HepG2 (cell line): Measurements from ENCODE around the gene USP10. TPM values are rescaled to one million over a fixed set of nuclear protein-coding genes. Genes with fewer than 3 reads are reported as not detected.
A peak's percentile ranks its signal among the peaks of the same experiment; 100 is the strongest.

ENCODE experiments used
- CTCF ChIP-seq: sonication (generic); formaldehyde crosslinking; IDR thresholded peaks from 2 replicates; pipeline ENCODE4 v1.5.0; 2020; ENCODE audit warnings: mild to moderate bottlenecking, missing genetic modification reagents, moderate library complexity
- ELF3 ChIP-seq: IDR thresholded peaks from 2 replicates; pipeline ENCODE4 v1.6.1; 2016; ENCODE audit warnings: missing genetic modification reagents, missing compliant biosample characterization
- FOXA3 ChIP-seq: IDR thresholded peaks from 2 replicates; pipeline ENCODE4 v1.6.1; 2016; ENCODE audit warnings: missing genetic modification reagents, missing compliant biosample characterization
- HNF1B ChIP-seq: sonication (generic); formaldehyde crosslinking; IDR thresholded peaks from 2 replicates; pipeline ENCODE4 v1.5.1; 2020; ENCODE audit warnings: mild to moderate bottlenecking, moderate library complexity, missing genetic modification reagents
- KDM3A ChIP-seq: IDR thresholded peaks from 2 replicates; pipeline ENCODE4 v1.6.1; 2018; ENCODE audit warnings: low read depth, missing compliant biosample characterization
- MAFF ChIP-seq: IDR thresholded peaks from 2 replicates; pipeline ENCODE4 v1.6.1; 2011; ENCODE audit warnings: low read depth, low read length, improper control_type of control experiment
- MTERF4 ChIP-seq: sonication (generic); formaldehyde crosslinking; IDR thresholded peaks from 2 replicates; pipeline ENCODE4 v1.8.0; 2023; ENCODE audit warnings: mild to moderate bottlenecking, missing genetic modification reagents
- NCOA1 ChIP-seq: sonication (generic); formaldehyde crosslinking; IDR thresholded peaks from 2 replicates; pipeline ENCODE4 v1.9.0; 2021; ENCODE audit warnings: missing genetic modification reagents
- NFYB ChIP-seq: sonication (generic); formaldehyde crosslinking; IDR thresholded peaks from 2 replicates; pipeline ENCODE4 v1.4.0; 2020; ENCODE audit warnings: missing genetic modification reagents
- RBM22 ChIP-seq: fragments of 200-400 bp; formaldehyde crosslinking; optimal IDR thresholded peaks from 2 replicates; pipeline ENCODE3; 2017; ENCODE audit warnings: mild to moderate bottlenecking, low read length, moderate library complexity
- RORA ChIP-seq: sonication (generic); formaldehyde crosslinking; IDR thresholded peaks from 2 replicates; pipeline ENCODE4 v1.5.0; 2020; ENCODE audit warnings: mild to moderate bottlenecking, missing genetic modification reagents, moderate library complexity
- SMC3 ChIP-seq: IDR thresholded peaks from 2 replicates; pipeline ENCODE4 v1.6.1; 2011; ENCODE audit warnings: low read length, improper control_type of control experiment
- THAP7 ChIP-seq: sonication (generic); formaldehyde crosslinking; IDR thresholded peaks from 2 replicates; pipeline ENCODE4 v1.8.1; 2023; ENCODE audit warnings: mild to moderate bottlenecking, missing genetic modification reagents
- ZMAT3 ChIP-seq: sonication (generic); formaldehyde crosslinking; conservative IDR thresholded peaks from 2 replicates; pipeline ENCODE4 v1.7.0; 2021; ENCODE audit warnings: missing genetic modification reagents
- ZMYM4 ChIP-seq: sonication (generic); formaldehyde crosslinking; IDR thresholded peaks from 2 replicates; pipeline ENCODE4 v1.8.1; 2023; ENCODE audit warnings: mild to moderate bottlenecking, missing genetic modification reagents
- ZNF430 ChIP-seq: sonication (generic); formaldehyde crosslinking; IDR thresholded peaks from 2 replicates; pipeline ENCODE4 v1.9.0; 2021; ENCODE audit warnings: mild to moderate bottlenecking, missing genetic modification reagents
- ZNF451 ChIP-seq: sonication (generic); formaldehyde crosslinking; IDR thresholded peaks from 2 replicates; pipeline ENCODE4 v1.5.0; 2020; ENCODE audit warnings: mild to moderate bottlenecking, missing genetic modification reagents
- ZNF512B ChIP-seq: sonication (generic); formaldehyde crosslinking; IDR thresholded peaks from 2 replicates; pipeline ENCODE4 v1.5.1; 2020; ENCODE audit warnings: missing genetic modification reagents, mild to moderate bottlenecking, borderline replicate concordance
- ZNF580 ChIP-seq: IDR thresholded peaks from 2 replicates; pipeline ENCODE4 v1.6.1; 2016; ENCODE audit warnings: low read depth, borderline replicate concordance
- ZNF616 ChIP-seq: sonication (generic); formaldehyde crosslinking; IDR thresholded peaks from 2 replicates; pipeline ENCODE4 v1.5.0; 2020; ENCODE audit warnings: low read depth, mild to moderate bottlenecking, missing genetic modification reagents
- ZNF709 ChIP-seq: sonication (generic); formaldehyde crosslinking; IDR thresholded peaks from 2 replicates; pipeline ENCODE4 v1.5.0; 2020; ENCODE audit warnings: mild to moderate bottlenecking, missing genetic modification reagents
- ZSCAN12 ChIP-seq: sonication (generic); formaldehyde crosslinking; IDR thresholded peaks from 2 replicates; pipeline ENCODE4 v1.9.0; 2021; ENCODE audit warnings: mild to moderate bottlenecking, missing genetic modification reagents
- polyA plus RNA-seq, 8 experiments: library from polyadenylated mRNA; depleted of rRNA in 3 of 8; stranded (reverse) in 7 of 8; unstranded in 1 of 8; fragments of >200 nt; fragmentation: Illumina TruSeq in 4 of 8; extraction: Trizol in 4 of 8; gene quantifications; 2 replicates each; pipeline versions ENCODE4 v1.2.1 to v1.2.3, GENCODE V29; 2011 to 2016; ENCODE audit warnings: low read depth in 4 of 8, missing spikeins in 1 of 8, mixed read lengths in 1 of 8; ENCODE audit not compliant: insufficient read depth in 1 of 8
- total RNA-seq, 5 experiments: library from RNA; depleted of rRNA; stranded (reverse); fragments of >200 nt; fragmentation: Illumina TruSeq; extraction: Trizol; gene quantifications; 2 replicates each; pipeline ENCODE4 v1.2.3, GENCODE V29; 2016; ENCODE audit warnings: low read depth in 1 of 5

Gene USP10
- total and polyA plus RNA-seq, 2 of the 13 experiments (the other 11 are each of a cell fraction or from before 2014, with no cell fraction given): 79.1 to 122 TPM

GRCh38 chr16:84726079-84726668 is 26.4 kb downstream of the USP10 start (continued):
- 0 out of 2 replicates have a peak, but pooled peaks have one; percentile 13 for TF ChIP-seq HNF1B (CRISPR knock-in tag)
- TF ChIP-seq THAP7 (CRISPR knock-in tag): peak; percentile 54; the same call in 1 of the 2 replicates
- TF ChIP-seq ZNF580 (CRISPR knock-in tag): peak; percentile 12; the same call in 1 of the 2 replicates
- 0 out of 2 replicates have a peak, but pooled peaks have one; percentile 58 for TF ChIP-seq NCOA1
- TF ChIP-seq ZNF451: no peak
- TF ChIP-seq KDM3A (CRISPR knock-in tag): peak; percentile 62
- TF ChIP-seq ZNF616 (CRISPR knock-in tag): no peak
- no peak for TF ChIP-seq RORA (CRISPR knock-in tag)
- TF ChIP-seq ZNF709 (CRISPR knock-in tag): 0 out of 2 replicates have a peak, but pooled peaks have one; percentile 60
- peak; percentile 55; the same call in 1 of the 2 replicates for TF ChIP-seq ZNF430
- peak; percentile 88 for TF ChIP-seq SMC3
- peak; percentile 97 for TF ChIP-seq CTCF (CRISPR knock-in tag)
- 0 out of 2 replicates have a peak, but pooled peaks have one; percentile 55 for TF ChIP-seq ZSCAN12 (CRISPR knock-in tag)
- peak; percentile 52; the same call in 1 of the 2 replicates for TF ChIP-seq ZMAT3 (CRISPR knock-in tag)
- TF ChIP-seq FOXA3 (CRISPR knock-in tag): 0 out of 2 replicates have a peak, but pooled peaks have one; percentile 4
- no peak for TF ChIP-seq ZNF512B
- peak; percentile 26; the same call in 1 of the 2 replicates for TF ChIP-seq ZMYM4
- TF ChIP-seq NFYB (CRISPR knock-in tag): 0 out of 2 replicates have a peak, but pooled peaks have one; percentile 5
- no peak for TF ChIP-seq MAFF
- TF ChIP-seq RBM22: peak; percentile 86
- peak; percentile 27; the same call in 1 of the 2 replicates for TF ChIP-seq ELF3
- TF ChIP-seq MTERF4: 0 out of 2 replicates have a peak, but pooled peaks have one; percentile 55
